Astrocyte (in vitro differentiated cells and primary cell): ENCODE results near the gene DPY19L3. TPM values are rescaled to one million over a fixed set of nuclear protein-coding genes. Genes with fewer than 3 reads are reported as not detected.

Experiments
- DNase-seq: peaks from one replicate; pipeline ENCODE4 v3.0.0-alpha.2; 2010; ENCODE audit warnings: low read depth
- FAIRE-seq: peaks from 2 replicates; lab custom pipeline; 2011; peaks lifted over from hg19 to GRCh38; lab: Jason Lieb, UNC
- H2AFZ ChIP-seq: 2 replicates; pipeline ENCODE4 v1.6.0; 2012; ENCODE audit warnings: low read depth, low read length, inconsistent platforms
- H3K27ac ChIP-seq: 2 replicates; pipeline ENCODE4 v1.5.1; 2011; ENCODE audit warnings: low read depth, low read length, inconsistent platforms
- H3K27me3 ChIP-seq: 2 replicates; pipeline ENCODE4 v1.6.0; 2011; ENCODE audit warnings: low read length, inconsistent platforms; ENCODE audit not compliant: insufficient read depth
- H3K36me3 ChIP-seq: 2 replicates; pipeline ENCODE4 v1.5.1; 2011; ENCODE audit warnings: low read length, inconsistent platforms; ENCODE audit not compliant: insufficient read depth
- H3K4me1 ChIP-seq: 2 replicates; pipeline ENCODE4 v1.5.1; 2011; ENCODE audit warnings: low read length, inconsistent platforms; ENCODE audit not compliant: insufficient read depth
- H3K4me2 ChIP-seq: 2 replicates; pipeline ENCODE4 v1.6.0; 2012; ENCODE audit warnings: low read length, inconsistent platforms
- H3K4me3 ChIP-seq: 2 replicates; pipeline ENCODE4 v1.5.1; 2011; ENCODE audit warnings: low read depth, mild to moderate bottlenecking, low read length, inconsistent platforms; ENCODE audit not compliant: insufficient read depth
- H3K79me2 ChIP-seq: 2 replicates; pipeline ENCODE4 v1.6.0; 2012; ENCODE audit warnings: mild to moderate bottlenecking, low read length, inconsistent platforms; ENCODE audit not compliant: insufficient read depth
- H3K9ac ChIP-seq: 2 replicates; pipeline ENCODE4 v1.6.0; 2012; ENCODE audit warnings: mild to moderate bottlenecking, low read length, inconsistent platforms
- H3K9me3 ChIP-seq: 2 replicates; pipeline ENCODE4 v1.5.1; 2012; ENCODE audit warnings: low read depth, mild to moderate bottlenecking, low read length, inconsistent platforms; ENCODE audit not compliant: insufficient read depth
- H4K20me1 ChIP-seq: 2 replicates; pipeline ENCODE4 v1.6.0; 2012; ENCODE audit warnings: low read length, inconsistent platforms; ENCODE audit not compliant: insufficient read depth
- H3K27ac Mint-ChIP-seq: one replicate; pipeline ENCODE4 v1.8.0; 2021; ENCODE audit warnings: mild to moderate bottlenecking, mixed read lengths; ENCODE audit not compliant: unreplicated experiment
- H3K27me3 Mint-ChIP-seq: one replicate; pipeline ENCODE4 v1.8.0; 2021; ENCODE audit warnings: low read depth, mixed read lengths; ENCODE audit not compliant: unreplicated experiment
- H3K36me3 Mint-ChIP-seq: one replicate; pipeline ENCODE4 v1.8.0; 2021; ENCODE audit warnings: low read depth, mixed read lengths; ENCODE audit not compliant: unreplicated experiment
- H3K4me1 Mint-ChIP-seq: one replicate; pipeline ENCODE4 v1.8.0; 2021; ENCODE audit warnings: low read depth, mixed read lengths; ENCODE audit not compliant: unreplicated experiment
- H3K4me3 Mint-ChIP-seq: one replicate; pipeline ENCODE4 v1.8.0; 2021; ENCODE audit warnings: mild to moderate bottlenecking, moderate library complexity, mixed read lengths; ENCODE audit not compliant: unreplicated experiment
- H3K9me3 Mint-ChIP-seq: one replicate; pipeline ENCODE4 v1.8.0; 2021; ENCODE audit warnings: mild to moderate bottlenecking, mixed read lengths; ENCODE audit not compliant: unreplicated experiment
- CTCF ChIP-seq: IDR thresholded peaks from 2 replicates; pipeline ENCODE4 v1.5.1; 2011; ENCODE audit warnings: low read depth, mild to moderate bottlenecking, inconsistent platforms, low read length, moderate library complexity; ENCODE audit not compliant: insufficient read depth
- EZH2 ChIP-seq: IDR thresholded peaks from 2 replicates; pipeline ENCODE4 v1.6.1; 2012; ENCODE audit warnings: mild to moderate bottlenecking, low read length, inconsistent platforms; ENCODE audit not compliant: insufficient read depth
- total RNA-seq: library from RNA; stranded (reverse); gene quantifications from 2 replicates; pipeline ENCODE4 v1.2.1, GENCODE V29; 2021

The DPY19L3 gene
- total RNA-seq, 1 donor from 2014 or later = 50.9 TPM

DNA sequence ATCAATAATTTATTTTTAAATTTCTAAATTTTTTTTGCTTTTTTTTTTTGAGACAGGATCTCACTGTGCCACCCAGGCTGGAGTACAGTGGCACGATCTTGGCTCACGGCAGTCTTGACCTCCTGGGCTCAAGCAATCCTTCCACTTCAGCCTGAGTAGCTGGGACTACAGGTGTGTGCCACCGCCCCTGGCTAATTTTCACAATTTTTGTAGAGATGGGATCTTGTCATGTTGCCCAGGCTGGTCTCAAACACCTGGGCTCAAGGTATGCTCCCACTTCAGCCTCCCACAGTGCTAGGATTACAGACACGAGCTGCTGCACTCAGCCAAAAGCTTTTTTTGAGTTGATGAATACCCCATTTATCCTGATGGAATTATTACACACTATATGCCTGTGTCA is 50.8 kb downstream of the DPY19L3 start:
- Mint-ChIP-seq H3K4me3 (no peak overlapping the region), H3K27me3 (no peaks in the 10 kb centered on the region), H3K9me3 (no peaks in the 10 kb centered on the region), H3K36me3 (peaks cover 12% of the 10 kb centered on the region), H3K27ac (no peak overlapping the region), H3K4me1 (peaks cover 26% of the 10 kb centered on the region)
- Histone ChIP-seq H3K27ac (no peak overlapping the region), H3K4me2 (no peak overlapping the region), H3K9ac (no peak overlapping the region), H3K36me3 (peaks cover 15% of the 10 kb centered on the region), H3K27me3 (no peaks in the 10 kb centered on the region), H3K4me1 (no peaks in the 10 kb centered on the region), H2AFZ (no peak overlapping the region), H3K79me2 (no peaks in the 10 kb centered on the region), H3K9me3 (no peaks in the 10 kb centered on the region), H4K20me1 (no peaks in the 10 kb centered on the region), H3K4me3 (no peak overlapping the region)
- FAIRE-seq (no peak), DNase-seq (no peak)
- TF ChIP-seq CTCF (no peak), EZH2 (no peak)

GRCh38 chr19:32457571-32458158 is 52.1 kb downstream of the DPY19L3 start:
- H3K4me3 ChIP-seq = no peak overlapping the region
- Mint-ChIP-seq H3K9me3 (no peaks in the 10 kb centered on the region), H3K4me3 (no peak overlapping the region), H3K4me1 (peaks cover 26% of the 10 kb centered on the region), H3K36me3 (peaks cover 4% of the 10 kb centered on the region), H3K27ac (peak overlapping the region; percentile 35), H3K27me3 (no peaks in the 10 kb centered on the region)
- FAIRE-seq (no peak), DNase-seq (no peak)
- no peaks in the 10 kb centered on the region for H3K79me2 ChIP-seq
- no peaks in the 10 kb centered on the region for H3K9me3 ChIP-seq
- H3K36me3 ChIP-seq = peaks cover 13% of the 10 kb centered on the region
- H3K9ac ChIP-seq = no peak overlapping the region
- H3K27me3 ChIP-seq = no peaks in the 10 kb centered on the region
- TF ChIP-seq EZH2 (no peak), CTCF (no peak)
- no peaks in the 10 kb centered on the region for H4K20me1 ChIP-seq
- H3K4me1 ChIP-seq = no peaks in the 10 kb centered on the region
- H3K27ac ChIP-seq = no peak overlapping the region
- H2AFZ ChIP-seq = no peak overlapping the region
- H3K4me2 ChIP-seq = no peak overlapping the region

DNA sequence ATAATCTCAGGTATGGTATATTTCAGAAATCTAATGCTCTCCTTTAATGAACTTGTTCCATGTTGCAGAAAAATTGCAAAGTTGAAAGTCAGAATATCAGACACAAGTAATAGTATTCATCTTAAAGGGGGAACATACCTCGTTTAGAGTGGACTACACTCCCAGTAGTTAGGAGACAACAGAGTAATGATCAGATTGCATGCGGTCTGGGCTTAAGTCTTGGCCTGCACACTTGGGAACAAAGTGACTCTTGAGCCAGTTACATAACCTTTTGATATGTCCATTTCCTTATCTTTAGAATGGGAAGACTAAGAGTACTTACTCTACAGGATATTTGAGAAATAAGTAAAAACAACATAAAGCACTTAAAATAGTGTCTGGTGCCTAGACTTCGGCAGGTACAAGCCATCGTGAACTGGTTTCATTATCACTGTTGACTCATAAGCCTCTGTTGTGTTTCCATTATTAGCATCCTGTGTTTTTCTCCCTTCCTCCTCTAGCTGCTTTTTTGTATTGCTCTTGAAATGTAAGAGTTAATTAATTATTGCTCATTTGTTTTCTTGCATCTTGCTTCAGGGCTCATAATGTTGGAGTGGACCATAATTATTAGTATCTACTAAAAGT is 53.0 kb downstream of the DPY19L3 start:
- Histone ChIP-seq H3K27me3 (no peaks in the 10 kb centered on the region), H3K4me3 (no peak overlapping the region), H2AFZ (no peak overlapping the region), H3K36me3 (peaks cover 13% of the 10 kb centered on the region), H3K4me2 (peak overlapping the region; percentile 26), H3K9me3 (no peaks in the 10 kb centered on the region), H3K4me1 (no peaks in the 10 kb centered on the region), H3K27ac (no peak overlapping the region), H3K9ac (no peak overlapping the region), H3K79me2 (no peaks in the 10 kb centered on the region), H4K20me1 (no peaks in the 10 kb centered on the region)
- no peak for DNase-seq
- TF ChIP-seq CTCF (no peak), EZH2 (no peak)
- H3K36me3 Mint-ChIP-seq = peaks cover 4% of the 10 kb centered on the region
- peaks cover 26% of the 10 kb centered on the region for H3K4me1 Mint-ChIP-seq
- no peak overlapping the region for H3K4me3 Mint-ChIP-seq
- no peak for FAIRE-seq
- no peaks in the 10 kb centered on the region for H3K27me3 Mint-ChIP-seq
- no peaks in the 10 kb centered on the region for H3K9me3 Mint-ChIP-seq
- H3K27ac Mint-ChIP-seq = peak overlapping the region; percentile 2
